Eye (tissue), 1 donor: Measurements from ENCODE around the gene SAP30BP.
A peak's percentile ranks its signal among the peaks of the same experiment; 100 is the strongest.

Experiments
- DNase-seq: peaks from one replicate; pipeline ENCODE4 v3.0.0-alpha.2; 2015

The SAP30BP gene

DNA sequence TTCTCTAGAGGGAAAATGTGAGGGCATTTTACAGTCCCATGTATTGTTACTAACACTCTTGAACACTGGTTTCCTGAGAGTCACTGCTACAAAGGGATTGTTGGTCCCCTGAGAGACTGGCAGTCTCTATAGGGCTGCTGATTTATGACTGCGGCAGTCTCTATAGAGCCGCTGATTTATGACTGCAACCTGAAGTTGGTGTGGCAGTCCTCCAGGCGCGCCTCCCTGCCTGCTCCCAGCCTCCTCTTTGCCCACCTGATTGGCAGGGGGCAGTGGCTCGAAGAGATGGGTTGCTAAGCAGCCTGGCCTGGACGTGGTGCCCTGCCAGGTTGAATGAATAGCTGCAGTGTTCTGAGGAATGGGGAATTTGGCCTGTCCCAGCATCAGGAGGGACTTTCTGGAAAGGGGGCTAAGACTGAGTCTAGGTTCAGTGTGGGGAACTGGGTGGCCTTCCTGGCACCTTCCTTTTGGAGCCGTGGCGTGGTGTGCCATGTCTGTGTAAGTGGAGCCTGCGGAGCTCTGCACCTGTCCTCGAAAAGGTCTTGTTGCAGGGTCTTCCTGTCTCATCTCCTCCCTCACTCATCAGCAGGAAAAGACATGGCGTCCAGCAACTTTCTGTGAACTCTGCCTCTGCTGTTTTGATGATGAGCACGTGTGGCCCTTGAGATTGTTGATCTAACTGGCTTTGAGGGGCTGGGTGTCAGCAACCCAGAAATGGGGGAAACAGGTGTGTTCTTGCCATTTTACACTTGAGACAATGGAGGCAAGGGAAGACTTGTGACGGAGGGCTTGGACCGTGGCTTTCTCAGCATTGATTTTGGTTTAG is 24.9 kb downstream of the SAP30BP start:
- no peak for DNase-seq

GRCh38 chr17:75692976-75693375 is 25.8 kb downstream of the SAP30BP start:
- DNase-seq, result no peak

DNA sequence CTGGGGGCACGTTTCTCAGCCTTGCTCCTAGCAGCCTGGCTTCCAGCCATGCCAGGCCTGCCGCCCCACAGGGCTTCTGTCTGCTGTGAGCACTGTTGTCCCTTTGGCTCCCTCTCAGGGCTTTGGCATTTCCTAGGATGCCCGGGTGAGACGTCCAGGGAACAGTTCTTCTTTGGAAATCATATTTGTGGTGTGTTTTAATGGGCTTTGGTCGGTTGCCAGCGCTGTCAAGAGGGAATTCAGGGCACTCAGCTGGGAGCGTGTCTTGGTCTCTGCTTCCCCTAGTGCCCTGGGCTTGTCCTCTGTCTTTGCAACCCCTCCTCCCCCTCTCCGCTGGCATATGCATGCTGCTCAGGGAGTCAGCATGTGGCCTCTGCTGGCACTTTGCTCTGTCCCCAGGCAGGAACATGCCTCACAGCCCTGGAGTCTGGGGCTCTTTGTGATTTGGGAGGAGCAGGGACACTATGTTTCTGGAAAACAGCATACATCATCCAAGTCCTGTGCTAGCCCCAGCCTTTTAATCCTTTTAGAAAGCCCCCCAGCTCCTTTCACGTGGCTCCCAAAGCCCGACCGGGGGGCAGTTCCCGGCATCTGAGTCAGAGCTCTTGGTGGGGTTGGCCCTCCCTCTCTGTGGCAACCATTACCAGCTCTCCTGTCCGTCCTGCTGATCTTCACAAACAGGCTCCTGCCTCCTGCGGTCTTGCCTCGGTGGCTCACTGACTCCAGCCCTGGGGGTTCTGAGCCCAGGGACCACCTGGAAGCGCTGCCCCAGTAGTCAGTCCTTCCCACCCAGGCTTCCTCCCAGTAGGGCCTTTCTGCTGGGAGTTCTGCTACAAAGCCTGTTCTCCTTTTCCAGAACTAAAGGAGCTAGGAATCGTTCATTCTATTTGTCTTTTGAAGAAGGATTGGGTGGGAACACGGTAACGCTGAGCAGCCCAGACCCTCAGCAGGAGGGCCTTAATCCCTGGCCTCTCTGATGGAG is 26.7 kb downstream of the SAP30BP start:
- DNase-seq, result peak; percentile 71

DNA sequence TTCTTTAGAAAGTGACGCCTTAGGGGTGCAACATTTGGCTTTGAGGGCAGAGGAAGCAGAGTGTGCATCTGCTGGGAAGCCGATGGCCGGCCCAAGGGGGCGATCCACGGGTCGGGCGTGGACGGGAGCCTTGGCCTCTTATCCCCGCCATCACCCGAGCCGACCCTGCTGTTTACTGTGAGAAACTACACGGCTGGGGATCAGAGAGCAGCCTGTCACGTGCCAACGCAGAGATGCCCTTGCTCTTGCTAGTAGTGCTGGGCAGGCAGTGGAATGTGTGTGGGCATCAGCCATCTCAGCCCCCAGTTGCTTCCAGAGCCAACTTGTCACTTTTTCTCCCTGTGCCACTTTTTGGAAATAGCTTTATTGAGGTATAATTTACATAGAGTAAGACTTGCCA is 27.4 kb downstream of the SAP30BP start:
- DNase-seq, result no peak

GRCh38 chr17:75695141-75695829 is 28.1 kb downstream of the SAP30BP start:
- DNase-seq, result no peak

- DNase-seq, result no peak
Observed at GRCh38 chr17:75695830-75696271, 28.7 kb downstream of the SAP30BP start.

DNA sequence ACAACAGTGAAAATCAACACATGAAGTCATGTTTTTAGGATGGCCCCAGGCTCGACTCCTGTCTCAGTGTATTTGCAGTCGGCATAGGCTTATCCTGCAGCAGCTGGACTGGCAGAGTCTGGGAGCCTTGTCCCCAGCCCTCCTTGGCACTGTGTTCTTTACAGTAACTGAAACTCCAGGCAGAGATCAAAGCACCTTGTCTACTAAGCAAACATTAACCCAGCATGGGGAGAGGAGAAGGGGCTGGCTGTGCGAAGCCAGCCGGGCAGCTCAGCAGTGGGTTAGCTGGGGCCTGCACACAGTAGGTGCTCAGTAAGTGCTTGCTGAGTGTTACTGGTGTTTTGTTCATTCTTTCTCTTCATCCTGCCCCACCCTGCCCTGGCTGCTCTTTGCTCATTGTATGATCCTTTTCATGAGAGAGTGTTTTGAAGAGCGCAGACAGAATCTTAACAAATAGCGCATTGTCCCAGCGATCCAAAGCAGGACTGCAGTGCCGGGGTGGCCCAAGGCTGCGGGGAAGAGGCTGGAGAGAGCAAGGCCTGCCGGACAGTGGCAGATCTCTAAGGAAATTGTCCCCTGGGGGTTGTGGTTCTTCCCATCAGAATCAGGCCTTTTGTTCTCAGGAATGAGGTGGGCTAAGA is 30.6 kb downstream of the SAP30BP start:
- DNase-seq, result no peak

DNA sequence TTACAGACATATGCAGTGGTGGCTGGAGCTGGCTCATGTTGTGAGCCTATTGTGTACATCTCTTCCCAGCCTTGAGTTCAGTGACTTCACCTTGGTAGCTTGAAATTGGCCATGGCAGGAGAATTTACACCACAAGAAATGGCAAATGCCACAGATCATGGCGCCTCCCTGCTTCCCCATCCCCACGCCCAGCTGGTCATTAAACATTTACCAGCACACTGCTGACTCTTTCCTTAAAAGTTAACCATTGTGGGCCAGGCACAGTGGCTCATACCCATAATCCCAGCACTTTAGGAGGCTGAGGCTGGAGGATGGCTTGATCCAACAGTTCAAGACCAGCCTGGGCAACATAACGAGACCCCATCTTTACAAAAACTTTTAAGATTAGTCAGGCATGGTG is 31.5 kb downstream of the SAP30BP start:
- no peak for DNase-seq

DNA sequence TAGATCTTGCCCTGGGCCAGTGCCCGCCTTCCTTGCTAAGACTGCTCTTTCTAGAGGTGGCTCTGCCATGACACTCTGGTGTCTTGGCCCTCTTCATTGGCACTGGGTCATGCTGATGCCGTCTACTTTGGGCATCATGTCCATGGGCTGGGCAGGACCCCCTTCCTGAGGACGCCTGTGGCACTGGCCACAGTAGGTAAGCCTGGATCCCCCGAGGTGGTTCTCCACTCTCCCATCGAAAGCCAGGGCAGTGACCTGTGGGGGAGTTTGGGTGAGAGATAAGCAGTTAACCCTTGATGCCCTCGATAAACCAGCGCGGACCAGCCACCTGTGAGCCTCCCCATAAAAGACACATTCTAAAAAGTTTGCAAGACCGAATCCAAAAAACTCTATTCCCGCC is 34.1 kb downstream of the SAP30BP start:
- DNase-seq, result no peak

GRCh38 chr17:75703191-75703590 is 36.1 kb downstream of the SAP30BP start:
- DNase-seq, result no peak

DNA sequence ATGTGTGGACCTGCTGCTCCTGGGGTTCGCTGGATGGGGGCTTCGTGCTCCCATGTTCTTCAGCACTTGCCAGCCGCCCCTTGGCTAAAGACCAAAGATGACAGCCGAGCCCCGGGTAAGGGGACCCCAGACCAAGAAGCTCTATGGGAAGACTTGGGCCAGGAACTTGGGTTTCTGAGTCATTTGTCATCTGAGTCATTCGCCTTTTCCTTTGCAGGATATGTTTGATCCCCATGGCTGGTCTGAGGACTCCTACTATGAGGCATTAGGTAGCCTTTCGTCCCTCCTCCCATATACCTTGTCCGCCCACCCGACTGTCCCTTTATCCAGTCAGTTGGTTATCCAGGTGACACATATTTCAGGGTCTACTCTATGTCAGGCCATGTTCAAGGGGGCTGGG is 36.5 kb downstream of the SAP30BP start:
- no peak for DNase-seq

- DNase-seq, result no peak
Observed at GRCh38 chr17:75704963-75705875, 38.1 kb downstream of the SAP30BP start.

DNA sequence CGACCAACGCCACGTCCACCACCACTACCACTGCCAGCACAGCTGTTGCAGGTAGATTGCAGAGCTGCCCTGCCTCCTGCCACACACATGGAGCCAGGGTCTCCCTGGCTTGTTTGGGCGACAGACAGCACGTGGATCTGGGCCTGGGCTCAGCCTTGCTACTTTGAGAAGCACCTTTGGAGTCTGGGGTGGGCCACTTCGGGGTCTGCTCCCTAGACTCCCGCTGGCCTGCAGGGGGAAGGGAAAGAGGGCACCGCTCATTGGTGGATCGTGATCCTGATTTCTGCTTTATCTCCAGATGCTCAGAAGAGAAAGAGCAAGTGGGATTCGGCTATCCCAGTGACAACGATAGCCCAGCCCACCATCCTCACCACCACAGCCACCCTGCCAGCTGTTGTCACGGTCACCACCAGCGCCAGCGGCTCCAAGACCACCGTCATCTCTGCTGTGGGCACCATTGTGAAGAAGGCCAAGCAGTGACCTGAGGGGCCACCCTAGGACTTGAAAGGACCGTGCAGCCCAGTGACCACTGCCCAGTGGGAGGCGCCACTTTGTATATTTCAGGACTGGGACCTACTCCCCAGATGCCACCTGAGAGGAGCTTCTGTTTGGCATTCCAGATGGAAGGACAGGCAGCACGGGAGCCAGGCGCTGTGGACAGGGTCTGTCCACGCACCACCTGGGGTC is 39.0 kb downstream of the SAP30BP start:
- no peak for DNase-seq

- DNase-seq, result no peak
Observed at GRCh38 chr17:75707079-75707571, 40.0 kb downstream of the SAP30BP start.

- no peak for DNase-seq
Observed at GRCh38 chr17:75712446-75712845, 45.3 kb downstream of the SAP30BP start.

DNA sequence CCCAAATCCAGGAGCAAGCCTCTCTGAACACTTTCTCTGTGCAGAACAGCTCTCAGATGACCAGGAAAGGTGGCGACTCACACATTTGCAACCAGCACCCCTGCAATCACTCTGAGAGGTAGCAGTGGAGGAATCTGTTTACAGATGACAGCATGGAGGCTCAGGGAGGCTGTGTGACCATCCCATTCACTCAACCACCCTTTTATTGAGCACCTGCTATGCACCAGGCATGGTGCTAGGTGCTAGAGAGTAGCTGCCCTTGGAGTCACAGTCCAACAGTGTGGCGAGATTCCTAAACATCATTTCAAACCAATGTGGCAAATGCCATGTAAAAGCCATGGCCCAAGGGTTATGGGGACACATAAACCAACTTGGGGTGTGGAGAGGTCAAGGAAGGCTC is 52.6 kb downstream of the SAP30BP start:
- DNase-seq, result no peak

DNA sequence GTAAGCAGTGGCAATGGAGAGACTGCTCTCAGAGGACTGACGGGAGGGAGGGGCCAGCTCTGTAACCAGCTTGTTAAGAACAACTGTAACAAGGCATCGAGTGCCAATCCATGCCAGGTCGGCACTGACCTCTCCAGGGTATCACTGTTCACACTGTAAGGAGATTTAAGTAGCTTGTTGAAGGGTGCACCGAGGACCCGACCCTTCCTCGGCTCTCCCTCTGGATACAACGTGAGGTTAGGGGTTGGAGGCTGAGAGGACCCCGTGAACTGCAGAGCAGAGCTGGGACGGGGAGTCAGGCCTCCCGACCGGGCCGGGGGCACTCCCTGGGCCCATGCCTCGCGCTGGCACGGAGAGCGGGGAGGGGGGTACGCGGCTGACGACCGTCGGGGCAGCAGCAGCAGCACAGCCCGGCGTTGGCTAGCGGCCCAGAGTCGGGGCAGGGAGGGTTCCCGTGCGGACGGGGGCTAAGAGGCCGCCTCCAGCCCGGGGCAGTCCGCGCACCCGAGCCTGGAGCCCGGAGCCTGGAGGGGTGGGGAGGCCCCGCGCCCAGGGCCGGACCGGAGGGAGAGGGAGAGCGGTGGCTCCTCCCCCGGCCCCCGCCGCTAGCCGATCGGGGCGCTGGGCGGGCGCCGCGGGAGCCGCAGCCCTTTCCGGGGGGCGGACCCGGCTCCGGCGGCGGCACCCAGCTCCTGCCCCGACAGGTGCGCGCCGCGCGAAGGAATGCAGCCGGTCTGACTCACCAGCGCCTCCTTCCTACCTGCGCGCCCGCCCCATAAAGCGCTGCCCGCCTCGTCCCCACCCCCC is 53.7 kb downstream of the SAP30BP start, which contains the start of gene ITGB4:
ITGB4 (plus strand) TSS at position 804 of the 807 bp plus-strand sequence. CDS start 3,245 bp downstream, outside the sequence.
- DNase-seq, result peak; percentile 43

GRCh38 chr17:75721463-75722011 is 54.4 kb downstream of the SAP30BP start:
- DNase-seq, result no peak

- DNase-seq, result no peak
Observed at GRCh38 chr17:75722076-75722475, 54.9 kb downstream of the SAP30BP start.
